GM19467 (cell line): Measurements from ENCODE around the gene CD2AP.

Experiments used
- ATAC-seq: cut with Tn5 transposase; IDR thresholded peaks from one replicate; pipeline ENCODE4 v1.9.1; 2021; ENCODE audit warnings: mild to moderate bottlenecking, moderate library complexity; ENCODE audit not compliant: unreplicated experiment

The CD2AP gene

GRCh38 chr6:47495207-47495606 lies 17.6 kb downstream of the CD2AP start:
- ATAC-seq, result no peak

GRCh38 chr6:47495954-47496545 lies 18.5 kb downstream of the CD2AP start:
- ATAC-seq, result no peak

GRCh38 chr6:47496935-47497579 lies 19.5 kb downstream of the CD2AP start:
- ATAC-seq, result no peak

- no peak for ATAC-seq
Measured at GRCh38 chr6:47502920-47503319, 25.3 kb downstream of the CD2AP start.

GRCh38 chr6:47509937-47510336 lies 32.3 kb downstream of the CD2AP start:
- no peak for ATAC-seq

GRCh38 chr6:47512872-47513271 lies 35.3 kb downstream of the CD2AP start:
- no peak for ATAC-seq

GRCh38 chr6:47519279-47519678 lies 41.7 kb downstream of the CD2AP start:
- ATAC-seq, result no peak

GRCh38 chr6:47520282-47520681 lies 42.7 kb downstream of the CD2AP start:
- ATAC-seq, result no peak

- ATAC-seq, result no peak
Measured at GRCh38 chr6:47521961-47522360, 44.4 kb downstream of the CD2AP start.

- no peak for ATAC-seq
Measured at GRCh38 chr6:47524136-47524845, 46.7 kb downstream of the CD2AP start.

- no peak for ATAC-seq
Measured at GRCh38 chr6:47525330-47526057, 47.9 kb downstream of the CD2AP start.

GRCh38 chr6:47527274-47527673 lies 49.7 kb downstream of the CD2AP start:
- no peak for ATAC-seq

GRCh38 chr6:47529734-47530133 lies 52.1 kb downstream of the CD2AP start:
- no peak for ATAC-seq

GRCh38 chr6:47532981-47533585 lies 55.5 kb downstream of the CD2AP start:
- no peak for ATAC-seq

GRCh38 chr6:47534063-47534462 lies 56.5 kb downstream of the CD2AP start:
- ATAC-seq, result no peak

GRCh38 chr6:47535316-47536225 lies 58.0 kb downstream of the CD2AP start:
- no peak for ATAC-seq

- no peak for ATAC-seq
Measured at GRCh38 chr6:47536816-47537401, 59.3 kb downstream of the CD2AP start.

- no peak for ATAC-seq
Measured at GRCh38 chr6:47545223-47545622, 67.6 kb downstream of the CD2AP start.

GRCh38 chr6:47551670-47552069 lies 74.1 kb downstream of the CD2AP start:
- no peak for ATAC-seq

- ATAC-seq, result no peak
Measured at GRCh38 chr6:47552319-47552718, 74.7 kb downstream of the CD2AP start.
